NB4 (cell line): ENCODE measurements around the gene RABGEF1.
"Not testable (repeated sequence)": the region's sequence is repeated elsewhere in the genome, so short reads cannot be mapped to it uniquely, and the experiment has no call there.

Experiments
- DNase-seq: peaks from one replicate; pipeline ENCODE4 v3.0.0; 2010; ENCODE audit warnings: low read depth
- H3K4me3 ChIP-seq: one replicate; pipeline ENCODE4 v1.5.1; 2011; ENCODE audit warnings: mild to moderate bottlenecking, low read depth, low read length, moderate library complexity
- CTCF ChIP-seq: IDR thresholded peaks from one replicate; pipeline ENCODE4 v1.5.1; 2012; ENCODE audit warnings: low read depth, low read length
- MYC ChIP-seq: IDR thresholded peaks from 2 replicates; pipeline ENCODE4 v1.6.1; 2011; ENCODE audit warnings: low read depth, low read length
- POLR2A ChIP-seq: IDR thresholded peaks from 2 replicates; pipeline ENCODE4 v1.6.1; 2011; ENCODE audit warnings: mild to moderate bottlenecking; ENCODE audit not compliant: insufficient read length; ENCODE audit errors: extremely low read depth
- TF ChIP-seq, protein P1 (sequence below): IDR thresholded peaks from 2 replicates; pipeline ENCODE4 v1.6.1; 2011; ENCODE audit warnings: low read depth, low read length

RABGEF1 gene

GRCh38 chr7:66778201-66778600, 37.7 kb downstream of the RABGEF1 start:
- DNase-seq = no peak
- TF ChIP-seq MYC = no peak
- TF ChIP-seq POLR2A = no peak
- TF ChIP-seq, protein P1, sequence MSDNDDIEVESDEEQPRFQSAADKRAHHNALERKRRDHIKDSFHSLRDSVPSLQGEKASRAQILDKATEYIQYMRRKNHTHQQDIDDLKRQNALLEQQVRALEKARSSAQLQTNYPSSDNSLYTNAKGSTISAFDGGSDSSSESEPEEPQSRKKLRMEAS = no peak
- no peak for TF ChIP-seq CTCF
- no peak overlapping the region for H3K4me3 ChIP-seq

- H3K4me3 ChIP-seq = no peak overlapping the region
- TF ChIP-seq POLR2A (no peak), CTCF (no peak), MYC (no peak)
- TF ChIP-seq, protein P1 = no peak
- DNase-seq = peak; percentile 21
Measured at GRCh38 chr7:66779669-66780409, 39.3 kb downstream of the RABGEF1 start.

DNA sequence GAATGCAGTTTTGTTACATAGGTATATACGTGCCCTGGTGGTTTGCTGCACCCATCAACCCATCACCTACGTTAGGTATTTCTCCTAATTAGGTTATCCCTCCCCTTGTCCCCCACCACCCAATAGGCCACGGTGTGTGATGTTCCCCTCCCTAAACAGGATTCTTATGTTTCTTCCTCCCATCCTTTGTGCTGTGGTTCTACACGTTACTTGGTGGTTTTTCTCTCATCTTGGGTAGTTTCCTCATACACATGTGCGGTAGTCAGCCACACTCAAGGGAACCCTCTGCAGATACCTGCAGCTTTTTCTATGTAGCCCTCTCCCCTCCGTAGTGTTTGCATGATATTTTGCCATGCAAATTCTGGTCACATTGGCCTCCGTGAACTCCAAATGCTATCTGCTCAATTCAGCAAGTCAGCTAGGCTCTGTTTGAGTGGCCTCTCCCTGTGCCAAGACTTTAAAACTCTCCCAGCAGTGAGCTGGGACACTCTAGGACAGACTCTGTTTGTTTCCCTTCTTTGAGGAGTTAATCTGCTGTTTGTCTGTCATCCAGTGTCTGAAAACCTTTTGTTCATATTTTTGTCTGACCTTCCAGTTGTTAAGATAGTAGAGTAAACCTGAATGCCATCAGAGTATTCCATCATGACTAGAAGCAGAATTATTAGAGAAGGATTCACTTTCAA, 41.0 kb downstream of the RABGEF1 start:
- TF ChIP-seq CTCF = no peak
- TF ChIP-seq POLR2A = no peak
- H3K4me3 ChIP-seq = no peak overlapping the region
- DNase-seq = no peak

DNA sequence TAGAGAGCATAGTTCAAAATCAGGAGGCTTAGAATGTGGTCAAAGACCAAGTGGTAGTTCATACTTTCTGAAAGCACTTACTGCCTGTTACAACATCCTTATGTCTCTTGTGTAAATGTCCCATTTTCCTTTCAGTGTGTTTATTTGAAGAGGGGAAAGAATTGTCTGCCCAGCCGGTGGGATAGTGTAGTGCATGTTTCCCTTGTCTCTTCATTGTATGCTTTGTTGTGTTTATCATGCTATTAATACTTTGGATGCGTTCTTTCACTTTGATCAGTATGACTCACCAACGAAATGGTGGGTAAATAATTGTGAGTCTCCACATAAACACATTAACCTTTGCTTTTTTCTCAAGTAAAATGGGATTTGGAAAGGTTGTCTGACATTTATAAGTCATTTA, 42.3 kb downstream of the RABGEF1 start:
- DNase-seq, H3K4me3 ChIP-seq: not testable (repeated sequence)

GRCh38 chr7:66783887-66784595, 43.5 kb downstream of the RABGEF1 start:
- DNase-seq, H3K4me3 ChIP-seq: not testable (repeated sequence)

- TF ChIP-seq MYC (no peak), CTCF (no peak), POLR2A (no peak)
- TF ChIP-seq, protein P1 = no peak
- DNase-seq = no peak
- H3K4me3 ChIP-seq = no peak overlapping the region
Measured at GRCh38 chr7:66790196-66790595, 49.7 kb downstream of the RABGEF1 start.

DNA sequence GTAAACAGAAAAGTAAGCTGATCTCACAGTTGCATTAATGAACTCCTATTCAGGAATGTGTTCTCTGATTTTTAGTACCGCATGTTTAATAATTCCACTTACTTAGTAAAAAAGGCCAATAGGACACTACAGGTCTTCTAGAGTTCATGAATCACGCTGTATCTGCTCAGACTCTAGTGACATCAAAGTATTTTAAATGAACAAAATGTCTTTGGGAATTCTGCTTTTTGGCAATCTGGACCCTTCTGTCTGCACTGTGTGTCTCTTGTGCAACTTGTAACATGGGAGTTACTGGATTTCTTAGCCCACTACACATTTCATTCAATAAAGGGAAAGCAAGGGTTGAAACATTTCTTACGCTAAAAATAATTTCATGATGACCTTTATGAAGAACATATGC, 50.2 kb downstream of the RABGEF1 start:
- TF ChIP-seq POLR2A = no peak
- no peak for TF ChIP-seq MYC
- TF ChIP-seq CTCF = no peak
- TF ChIP-seq, protein P1 = no peak
- no peak for DNase-seq
- H3K4me3 ChIP-seq = no peak overlapping the region
